HepG2 (cell line): ENCODE data around the gene PC. TPM values are rescaled to one million over a fixed set of nuclear protein-coding genes. Genes with fewer than 3 reads are reported as not detected.

Source experiments
- EHMT2 ChIP-seq: fragments of 200-600 bp; sonication (generic); IDR thresholded peaks from 2 replicates; pipeline ENCODE4 v1.7.0; 2017; ENCODE audit warnings: antibody characterized with exemption, low read depth, low read length, borderline replicate concordance
- HIVEP1 ChIP-seq: sonication (generic); formaldehyde crosslinking; IDR thresholded peaks from 2 replicates; pipeline ENCODE4 v1.4.0; 2020; ENCODE audit warnings: mild to moderate bottlenecking, missing genetic modification reagents
- IRX3 ChIP-seq: sonication (generic); formaldehyde crosslinking; IDR thresholded peaks from 2 replicates; pipeline ENCODE4 v1.8.1; 2023; ENCODE audit warnings: mild to moderate bottlenecking, low read depth, missing genetic modification reagents, borderline replicate concordance
- RFX5 ChIP-seq: IDR thresholded peaks from 2 replicates; pipeline ENCODE4 v1.6.1; 2011; ENCODE audit warnings: low read depth, low read length, improper control_type of control experiment
- SAP130 ChIP-seq: IDR thresholded peaks from 2 replicates; pipeline ENCODE4 v1.6.1; 2016; ENCODE audit warnings: low read depth
- SRY ChIP-seq: sonication (generic); formaldehyde crosslinking; IDR thresholded peaks from 2 replicates; pipeline ENCODE4 v1.8.0; 2022; ENCODE audit warnings: mild to moderate bottlenecking, missing genetic modification reagents
- TEAD2 ChIP-seq: sonication (generic); formaldehyde crosslinking; IDR thresholded peaks from 2 replicates; pipeline ENCODE4 v1.9.0; 2021; ENCODE audit warnings: missing genetic modification reagents
- ZNF430 ChIP-seq: sonication (generic); formaldehyde crosslinking; IDR thresholded peaks from 2 replicates; pipeline ENCODE4 v1.9.0; 2021; ENCODE audit warnings: mild to moderate bottlenecking, missing genetic modification reagents
- ZNF605 ChIP-seq: sonication (generic); formaldehyde crosslinking; IDR thresholded peaks from 2 replicates; pipeline ENCODE4 v1.8.0; 2022; ENCODE audit warnings: mild to moderate bottlenecking, missing genetic modification reagents
- ZNF614 ChIP-seq: IDR thresholded peaks from 2 replicates; pipeline ENCODE4 v1.6.1; 2018; ENCODE audit warnings: missing biosample characterization, missing genetic modification reagents, inconsistent platforms, borderline replicate concordance
- ZNF672 ChIP-seq: sonication (generic); formaldehyde crosslinking; IDR thresholded peaks from 2 replicates; pipeline ENCODE4 v1.8.1; 2022; ENCODE audit warnings: missing genetic modification reagents
- ZNF777 ChIP-seq: sonication (generic); formaldehyde crosslinking; IDR thresholded peaks from 2 replicates; pipeline ENCODE4 v1.4.0; 2020; ENCODE audit warnings: missing genetic modification reagents
- ZNF790 ChIP-seq: sonication (generic); formaldehyde crosslinking; IDR thresholded peaks from 2 replicates; pipeline ENCODE4 v1.8.0; 2022; ENCODE audit warnings: missing genetic modification reagents, mild to moderate bottlenecking, borderline replicate concordance
- ZSCAN9 ChIP-seq: IDR thresholded peaks from 2 replicates; pipeline ENCODE4 v1.6.1; 2016; ENCODE audit warnings: borderline replicate concordance
- polyA plus RNA-seq, 8 experiments: library from polyadenylated mRNA; depleted of rRNA in 3 of 8; stranded (reverse) in 7 of 8; unstranded in 1 of 8; fragments of >200 nt; fragmentation: Illumina TruSeq in 4 of 8; extraction: Trizol in 4 of 8; gene quantifications; 2 replicates each; pipeline versions ENCODE4 v1.2.1 to v1.2.3, GENCODE V29; 2011 to 2016; ENCODE audit warnings: low read depth in 4 of 8, missing spikeins in 1 of 8, mixed read lengths in 1 of 8; ENCODE audit not compliant: insufficient read depth in 1 of 8
- total RNA-seq, 5 experiments: library from RNA; depleted of rRNA; stranded (reverse); fragments of >200 nt; fragmentation: Illumina TruSeq; extraction: Trizol; gene quantifications; 2 replicates each; pipeline ENCODE4 v1.2.3, GENCODE V29; 2016; ENCODE audit warnings: low read depth in 1 of 5
- TF ChIP-seq, protein P1 (sequence below): sonication (generic); formaldehyde crosslinking; IDR thresholded peaks from 2 replicates; pipeline ENCODE4 v1.4.0; 2020; ENCODE audit warnings: mild to moderate bottlenecking, missing genetic modification reagents
- TF ChIP-seq, protein P2 (sequence below): sonication (generic); formaldehyde crosslinking; IDR thresholded peaks from 2 replicates; pipeline ENCODE4 v1.8.0; 2022; ENCODE audit warnings: missing genetic modification reagents, mild to moderate bottlenecking, moderate library complexity, borderline replicate concordance
- TF ChIP-seq, protein P3 (sequence below): sonication (generic); formaldehyde crosslinking; IDR thresholded peaks from 2 replicates; pipeline ENCODE4 v1.4.0; 2020; ENCODE audit warnings: missing genetic modification reagents

The PC gene
- total and polyA plus RNA-seq, 2 of the 13 experiments (the other 11 are each of a cell fraction or from before 2014, with no cell fraction given), result 29.0 to 39.0 TPM

DNA sequence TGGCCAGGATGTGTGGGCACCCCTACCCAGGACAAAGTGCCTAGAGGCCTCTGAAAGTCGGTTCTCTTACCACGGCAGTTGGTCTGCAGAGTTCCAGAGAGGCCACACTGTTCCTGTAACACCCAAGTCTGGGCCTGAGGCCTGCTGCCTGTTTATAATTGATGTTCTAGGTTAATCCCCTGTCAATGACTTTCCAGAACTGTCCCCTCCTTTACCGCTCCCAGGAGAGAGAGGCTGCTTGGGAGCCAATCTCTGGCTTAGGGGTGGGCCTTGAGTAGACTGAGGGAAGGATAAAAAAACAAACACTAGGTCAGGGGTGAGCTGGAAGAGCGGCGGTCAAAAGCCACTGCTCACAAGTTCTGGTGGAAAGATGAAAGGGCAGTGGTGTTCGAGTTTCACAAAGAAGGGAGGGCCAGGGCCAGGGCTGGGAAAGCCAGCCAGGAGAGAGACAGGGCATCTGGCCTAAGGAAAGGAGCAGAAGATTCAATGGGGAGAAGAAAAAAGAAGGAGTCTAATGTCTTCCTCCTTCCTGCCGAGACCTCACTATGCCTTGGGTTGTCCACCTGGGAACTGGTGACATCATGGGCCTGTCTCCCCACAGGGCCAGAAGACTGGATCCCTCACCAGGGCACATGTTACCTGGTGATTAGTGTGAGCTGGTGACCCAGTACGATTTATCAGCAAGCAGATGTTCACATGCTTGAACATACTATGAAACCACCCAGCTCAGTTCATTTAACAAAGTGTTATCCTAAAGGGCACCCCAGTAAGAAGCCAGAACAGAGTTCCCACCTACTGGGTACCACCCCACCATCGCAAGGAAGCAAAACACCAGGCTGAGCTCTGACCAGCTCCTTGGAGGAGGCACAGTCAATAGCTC, 50.2 kb downstream of the PC start (continued):
- TF ChIP-seq, protein P1, sequence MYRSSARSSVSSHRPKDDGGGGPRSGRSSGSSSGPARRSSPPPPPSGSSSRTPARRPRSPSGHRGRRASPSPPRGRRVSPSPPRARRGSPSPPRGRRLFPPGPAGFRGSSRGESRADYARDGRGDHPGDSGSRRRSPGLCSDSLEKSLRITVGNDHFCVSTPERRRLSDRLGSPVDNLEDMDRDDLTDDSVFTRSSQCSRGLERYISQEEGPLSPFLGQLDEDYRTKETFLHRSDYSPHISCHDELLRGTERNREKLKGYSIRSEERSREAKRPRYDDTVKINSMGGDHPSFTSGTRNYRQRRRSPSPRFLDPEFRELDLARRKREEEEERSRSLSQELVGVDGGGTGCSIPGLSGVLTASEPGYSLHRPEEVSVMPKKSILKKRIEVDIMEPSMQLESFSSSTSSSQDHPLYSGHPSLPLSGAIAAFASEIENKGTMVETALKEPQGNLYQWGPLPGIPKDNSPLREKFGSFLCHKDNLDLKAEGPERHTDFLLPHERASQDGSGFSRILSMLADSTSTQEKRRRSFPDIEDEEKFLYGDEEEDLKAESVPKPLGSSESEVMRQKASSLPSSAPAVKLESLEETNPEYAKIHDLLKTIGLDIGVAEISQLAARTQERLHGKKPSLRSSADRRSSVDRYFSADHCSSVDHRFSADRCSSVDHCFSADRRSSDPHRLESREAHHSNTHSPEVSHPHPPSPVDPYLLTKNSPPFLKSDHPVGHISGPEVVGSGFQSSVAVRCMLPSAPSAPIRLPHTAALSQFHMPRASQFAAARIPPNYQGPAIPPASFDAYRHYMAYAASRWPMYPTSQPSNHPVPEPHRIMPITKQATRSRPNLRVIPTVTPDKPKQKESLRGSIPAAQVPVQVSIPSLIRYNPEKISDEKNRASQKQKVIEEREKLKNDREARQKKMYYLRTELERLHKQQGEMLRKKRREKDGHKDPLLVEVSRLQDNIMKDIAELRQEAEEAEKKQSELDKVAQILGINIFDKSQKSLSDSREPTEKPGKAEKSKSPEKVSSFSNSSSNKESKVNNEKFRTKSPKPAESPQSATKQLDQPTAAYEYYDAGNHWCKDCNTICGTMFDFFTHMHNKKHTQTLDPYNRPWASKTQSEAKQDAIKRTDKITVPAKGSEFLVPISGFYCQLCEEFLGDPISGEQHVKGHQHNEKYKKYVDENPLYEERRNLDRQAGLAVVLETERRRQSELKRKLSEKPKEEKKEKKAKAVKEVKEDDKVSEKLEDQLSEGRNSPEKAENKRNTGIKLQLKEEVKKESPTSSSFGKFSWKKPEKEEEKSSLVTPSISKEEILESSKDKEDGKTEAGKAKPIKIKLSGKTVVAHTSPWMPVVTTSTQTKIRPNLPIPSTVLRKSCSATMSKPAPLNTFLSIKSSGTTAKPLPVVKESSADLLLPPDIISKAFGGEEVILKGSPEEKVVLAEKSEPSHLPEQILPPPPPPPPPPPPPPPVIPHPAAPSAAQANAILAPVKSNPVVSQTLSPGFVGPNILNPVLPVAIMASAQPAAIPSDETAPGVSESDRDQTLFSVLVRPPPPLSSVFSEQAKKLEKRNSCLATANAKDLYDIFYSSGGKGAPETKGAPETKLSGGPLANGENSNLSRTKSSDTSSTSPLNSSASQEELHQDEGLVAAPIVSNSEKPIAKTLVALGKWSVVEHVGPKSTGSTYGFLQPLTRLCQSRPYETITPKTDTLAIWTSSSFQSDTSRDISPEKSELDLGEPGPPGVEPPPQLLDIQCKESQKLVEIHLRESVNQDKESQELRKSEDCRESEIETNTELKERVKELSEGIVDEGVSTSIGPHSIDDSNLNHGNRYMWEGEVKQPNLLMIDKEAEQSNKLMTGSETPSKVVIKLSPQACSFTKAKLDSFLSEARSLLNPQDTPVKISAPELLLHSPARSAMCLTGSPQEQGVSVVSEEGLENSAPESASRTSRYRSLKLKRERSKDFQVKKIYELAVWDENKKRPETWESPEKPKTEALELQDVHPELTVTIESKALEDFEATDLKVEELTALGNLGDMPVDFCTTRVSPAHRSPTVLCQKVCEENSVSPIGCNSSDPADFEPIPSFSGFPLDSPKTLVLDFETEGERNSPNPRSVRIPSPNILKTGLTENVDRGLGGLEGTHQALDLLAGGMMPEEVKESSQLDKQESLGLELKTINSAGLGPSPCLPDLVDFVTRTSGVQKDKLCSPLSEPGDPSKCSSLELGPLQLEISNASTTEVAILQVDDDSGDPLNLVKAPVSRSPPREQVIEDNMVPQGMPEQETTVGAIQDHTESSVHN (CRISPR knock-in tag), result no peak; the same call in 1 of the 2 replicates
- TF ChIP-seq ZNF605 (CRISPR knock-in tag) (no peak), ZNF614 (CRISPR knock-in tag) (no peak), ZNF777 (no peak), EHMT2 (no peak), IRX3 (CRISPR knock-in tag) (no peak), ZNF430 (no peak), HIVEP1 (CRISPR knock-in tag) (0 out of 2 replicates have a peak, but pooled peaks have one; percentile 18), TEAD2 (CRISPR knock-in tag) (no peak), RFX5 (peak; percentile 77), ZNF672 (CRISPR knock-in tag) (no peak), SRY (CRISPR knock-in tag) (no peak), ZNF790 (CRISPR knock-in tag) (no peak), SAP130 (peak; percentile 75), ZSCAN9 (no peak; the same call in 1 of the 2 replicates)
- TF ChIP-seq, protein P2, sequence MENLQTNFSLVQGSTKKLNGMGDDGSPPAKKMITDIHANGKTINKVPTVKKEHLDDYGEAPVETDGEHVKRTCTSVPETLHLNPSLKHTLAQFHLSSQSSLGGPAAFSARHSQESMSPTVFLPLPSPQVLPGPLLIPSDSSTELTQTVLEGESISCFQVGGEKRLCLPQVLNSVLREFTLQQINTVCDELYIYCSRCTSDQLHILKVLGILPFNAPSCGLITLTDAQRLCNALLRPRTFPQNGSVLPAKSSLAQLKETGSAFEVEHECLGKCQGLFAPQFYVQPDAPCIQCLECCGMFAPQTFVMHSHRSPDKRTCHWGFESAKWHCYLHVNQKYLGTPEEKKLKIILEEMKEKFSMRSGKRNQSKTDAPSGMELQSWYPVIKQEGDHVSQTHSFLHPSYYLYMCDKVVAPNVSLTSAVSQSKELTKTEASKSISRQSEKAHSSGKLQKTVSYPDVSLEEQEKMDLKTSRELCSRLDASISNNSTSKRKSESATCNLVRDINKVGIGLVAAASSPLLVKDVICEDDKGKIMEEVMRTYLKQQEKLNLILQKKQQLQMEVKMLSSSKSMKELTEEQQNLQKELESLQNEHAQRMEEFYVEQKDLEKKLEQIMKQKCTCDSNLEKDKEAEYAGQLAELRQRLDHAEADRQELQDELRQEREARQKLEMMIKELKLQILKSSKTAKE (CRISPR knock-in tag), result peak; percentile 52; the same call in 1 of the 2 replicates
- TF ChIP-seq, protein P3, sequence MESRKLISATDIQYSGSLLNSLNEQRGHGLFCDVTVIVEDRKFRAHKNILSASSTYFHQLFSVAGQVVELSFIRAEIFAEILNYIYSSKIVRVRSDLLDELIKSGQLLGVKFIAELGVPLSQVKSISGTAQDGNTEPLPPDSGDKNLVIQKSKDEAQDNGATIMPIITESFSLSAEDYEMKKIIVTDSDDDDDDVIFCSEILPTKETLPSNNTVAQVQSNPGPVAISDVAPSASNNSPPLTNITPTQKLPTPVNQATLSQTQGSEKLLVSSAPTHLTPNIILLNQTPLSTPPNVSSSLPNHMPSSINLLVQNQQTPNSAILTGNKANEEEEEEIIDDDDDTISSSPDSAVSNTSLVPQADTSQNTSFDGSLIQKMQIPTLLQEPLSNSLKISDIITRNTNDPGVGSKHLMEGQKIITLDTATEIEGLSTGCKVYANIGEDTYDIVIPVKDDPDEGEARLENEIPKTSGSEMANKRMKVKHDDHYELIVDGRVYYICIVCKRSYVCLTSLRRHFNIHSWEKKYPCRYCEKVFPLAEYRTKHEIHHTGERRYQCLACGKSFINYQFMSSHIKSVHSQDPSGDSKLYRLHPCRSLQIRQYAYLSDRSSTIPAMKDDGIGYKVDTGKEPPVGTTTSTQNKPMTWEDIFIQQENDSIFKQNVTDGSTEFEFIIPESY (CRISPR knock-in tag), result peak; percentile 17; the same call in 1 of the 2 replicates
